NCI-H1105 (cell line): ENCODE results near the gene HSD11B1.

Experiments used
- DNase-seq: peaks from one replicate; lab custom pipeline; 2025; lab: John Stamatoyannopoulos, UW

The HSD11B1 gene

DNA sequence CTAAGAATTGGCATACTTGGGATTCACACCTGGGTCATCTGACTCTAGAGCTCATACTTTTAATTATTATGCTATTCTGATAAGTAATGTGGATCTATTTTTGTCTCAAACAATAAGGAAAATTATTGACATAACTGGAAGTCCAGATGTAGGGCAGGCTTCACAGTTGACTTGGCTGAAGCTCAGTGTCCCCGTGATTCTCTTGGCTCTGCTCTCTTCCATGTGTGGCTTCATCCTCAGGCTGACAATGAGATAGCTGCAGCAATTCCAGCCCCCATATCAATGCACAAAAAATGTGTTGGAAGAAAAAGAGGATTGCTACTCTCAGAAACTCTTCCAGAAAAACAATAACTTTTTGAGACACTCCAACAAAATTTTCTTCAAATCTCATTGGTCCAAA, 23.8 kb downstream of the HSD11B1 start:
- no peak for DNase-seq

DNA sequence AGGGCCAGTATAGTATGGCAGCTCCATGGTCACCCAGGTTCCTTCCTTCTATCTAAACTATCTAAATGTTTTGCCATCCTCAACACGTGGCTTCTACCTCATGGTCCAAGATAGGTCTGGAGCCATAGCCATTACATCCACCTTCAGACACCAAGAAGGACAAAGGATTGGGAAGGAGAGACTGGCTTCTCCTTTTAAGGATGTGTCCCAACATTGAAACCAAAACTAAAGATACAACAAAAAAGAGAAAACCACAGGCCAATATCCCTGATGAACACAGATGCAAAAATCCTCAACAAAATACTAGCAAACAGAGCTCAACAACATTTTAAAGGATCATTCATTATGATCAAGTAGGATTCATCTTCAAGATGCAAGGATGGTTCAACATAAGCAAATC, 24.8 kb downstream of the HSD11B1 start:
- DNase-seq, result no peak

DNA sequence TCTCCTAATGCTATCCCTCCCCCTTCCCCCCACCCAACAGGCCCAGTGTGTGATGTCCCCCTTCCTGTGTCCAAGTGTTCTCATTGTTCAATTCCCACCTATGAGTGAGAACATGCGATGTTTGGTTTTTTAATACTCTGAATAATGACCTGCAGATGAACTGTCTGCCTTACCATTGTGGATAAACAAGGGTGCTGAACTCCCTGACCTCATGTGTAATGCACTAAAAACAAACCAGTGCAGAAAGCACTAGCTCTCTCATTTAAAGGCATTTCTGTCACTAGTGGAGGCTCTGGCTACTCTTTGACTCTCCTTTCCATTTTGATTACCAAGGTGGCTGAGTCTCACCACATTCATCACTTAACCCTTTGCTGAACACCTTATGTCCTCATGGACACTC, 28.1 kb downstream of the HSD11B1 start:
- no peak for DNase-seq

DNA sequence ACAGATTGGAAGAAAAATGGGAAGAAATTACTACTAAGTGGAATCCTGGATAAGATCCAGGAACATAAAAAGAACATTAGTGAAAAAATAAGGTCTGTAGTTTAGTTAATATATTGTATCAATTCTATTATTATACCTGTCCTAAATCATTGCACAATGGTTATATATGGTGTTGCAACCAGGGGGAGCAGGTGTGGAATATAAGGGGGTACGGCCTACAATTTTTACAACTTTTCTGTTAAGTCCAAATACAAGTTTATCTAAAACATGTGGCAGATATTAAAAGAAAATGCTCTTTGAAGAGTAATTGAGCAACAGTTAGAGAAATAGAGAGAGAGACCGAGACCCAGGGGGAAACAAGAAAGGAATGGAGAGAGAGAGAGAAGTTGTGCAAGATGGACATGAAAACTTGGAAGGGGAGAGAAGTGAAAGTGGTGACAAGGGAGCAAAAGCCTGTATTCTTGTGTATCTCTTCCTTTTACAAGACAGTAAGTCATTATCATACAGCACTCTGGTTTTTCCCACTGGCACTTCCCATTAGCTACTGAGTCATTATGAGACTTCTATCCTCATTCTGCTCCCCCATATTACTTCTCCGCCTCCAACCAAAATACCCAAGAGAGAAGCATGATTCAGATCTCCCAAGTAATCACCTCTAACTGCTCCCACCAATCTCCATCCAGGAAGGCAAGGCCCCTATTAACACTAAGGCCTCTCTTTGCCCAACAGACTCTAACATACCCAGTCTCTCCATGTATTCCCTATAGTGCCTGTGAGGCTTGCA, 29.0 kb downstream of the HSD11B1 start:
- DNase-seq, result no peak

DNA sequence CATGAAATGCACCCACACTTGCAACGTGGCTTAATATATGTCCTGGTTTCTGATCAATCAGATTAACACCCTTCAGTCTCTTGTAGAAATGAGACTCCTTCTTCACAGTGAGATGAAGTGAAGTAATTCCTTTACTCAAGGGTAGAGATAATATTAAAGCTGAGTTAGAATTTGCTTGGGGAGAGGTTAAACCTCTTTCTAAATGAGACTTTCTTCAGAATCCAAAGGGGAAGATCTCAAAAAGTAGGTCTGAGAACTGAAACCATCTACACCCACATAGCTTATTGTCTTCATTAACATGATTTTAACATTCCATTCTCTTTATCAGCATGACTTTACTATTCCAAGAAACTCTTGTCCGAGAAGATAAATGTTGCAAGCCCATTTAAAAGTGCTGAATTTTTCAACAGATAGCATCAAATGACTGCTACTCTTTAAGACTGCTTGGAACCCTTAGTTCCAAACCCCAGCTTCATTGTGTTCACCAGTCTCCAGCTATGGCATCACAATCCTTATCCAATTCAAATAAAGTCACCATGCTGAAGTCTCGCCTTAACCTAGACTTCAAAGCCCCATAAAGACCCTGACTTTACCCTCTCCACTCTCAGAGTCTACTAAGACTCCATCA, 32.0 kb downstream of the HSD11B1 start:
- no peak for DNase-seq

DNA sequence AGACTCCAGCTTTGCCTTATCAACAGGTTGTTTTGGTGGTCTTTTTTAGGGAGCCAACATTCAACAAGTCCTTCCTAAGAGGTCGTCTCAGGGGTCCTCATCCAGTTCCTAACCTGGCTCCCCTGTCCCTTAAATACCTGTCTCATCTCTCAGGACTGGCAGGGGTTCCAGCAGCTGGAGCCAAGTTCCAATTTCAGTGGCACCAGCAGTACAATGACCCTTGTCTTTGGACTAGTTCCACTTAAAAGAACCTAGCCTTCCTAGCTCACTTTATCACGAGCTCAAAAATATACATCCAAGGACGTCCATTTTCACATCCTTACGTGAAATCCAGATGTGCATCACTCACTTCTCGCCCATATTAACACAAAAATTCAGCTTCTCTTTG, 32.5 kb downstream of the HSD11B1 start:
- DNase-seq, result no peak

DNA sequence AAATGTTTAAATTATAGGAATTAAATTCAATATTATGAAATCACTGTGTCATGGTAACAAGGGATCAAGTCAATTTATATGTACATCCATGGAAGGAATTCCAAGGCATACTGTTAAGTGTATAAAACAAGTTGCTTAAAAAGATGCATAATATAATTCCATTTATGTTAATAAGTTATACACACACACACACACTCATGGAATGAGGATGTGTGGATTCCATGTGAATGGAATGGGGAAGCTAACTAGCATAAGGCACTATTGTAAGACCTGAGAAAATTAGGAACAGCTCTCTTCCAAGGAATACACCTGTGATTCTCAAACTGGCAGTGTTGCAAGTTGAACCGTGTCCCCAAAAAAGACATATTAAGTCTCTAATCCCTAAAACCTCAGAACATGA, 33.6 kb downstream of the HSD11B1 start:
- DNase-seq, result no peak

DNA sequence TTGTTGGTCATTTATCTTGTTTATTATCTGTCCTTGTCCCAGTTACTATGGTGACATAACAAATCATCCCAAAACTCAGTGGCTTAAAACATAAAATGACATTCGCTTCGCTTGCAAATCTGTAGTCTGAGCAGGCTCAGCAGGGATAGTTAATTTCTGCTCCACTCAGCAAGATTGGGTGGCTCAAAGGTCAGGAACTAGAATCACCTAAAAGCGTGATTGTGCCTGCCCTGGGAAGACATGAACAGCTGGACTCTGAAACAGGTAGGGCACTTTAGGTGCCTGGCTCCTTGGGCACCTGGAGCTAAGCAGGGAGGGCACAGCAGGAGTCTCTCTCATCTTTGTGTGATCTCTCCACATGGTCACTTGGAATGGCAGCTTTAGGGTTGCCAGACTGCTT, 36.5 kb downstream of the HSD11B1 start:
- DNase-seq, result no peak

DNA sequence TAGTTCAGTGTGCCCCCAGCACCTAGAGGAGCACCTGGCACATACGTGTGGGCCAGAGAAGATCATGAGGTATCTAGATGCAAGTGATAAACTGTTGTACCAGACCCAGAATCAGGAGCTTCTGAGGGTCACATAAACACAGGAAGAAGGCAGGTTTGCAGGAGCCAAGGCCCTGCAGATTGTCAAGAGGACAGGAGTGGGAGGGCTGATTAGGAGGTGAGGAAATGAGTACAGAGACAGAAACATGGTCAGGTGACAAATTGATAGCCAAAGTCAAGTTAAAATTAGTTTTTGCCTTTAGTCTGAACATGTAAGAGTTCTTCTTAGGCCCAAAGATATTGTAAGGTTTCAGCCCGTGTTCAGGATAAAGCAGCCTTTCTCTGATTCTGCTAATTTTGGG, 37.2 kb downstream of the HSD11B1 start:
- DNase-seq, result no peak

DNA sequence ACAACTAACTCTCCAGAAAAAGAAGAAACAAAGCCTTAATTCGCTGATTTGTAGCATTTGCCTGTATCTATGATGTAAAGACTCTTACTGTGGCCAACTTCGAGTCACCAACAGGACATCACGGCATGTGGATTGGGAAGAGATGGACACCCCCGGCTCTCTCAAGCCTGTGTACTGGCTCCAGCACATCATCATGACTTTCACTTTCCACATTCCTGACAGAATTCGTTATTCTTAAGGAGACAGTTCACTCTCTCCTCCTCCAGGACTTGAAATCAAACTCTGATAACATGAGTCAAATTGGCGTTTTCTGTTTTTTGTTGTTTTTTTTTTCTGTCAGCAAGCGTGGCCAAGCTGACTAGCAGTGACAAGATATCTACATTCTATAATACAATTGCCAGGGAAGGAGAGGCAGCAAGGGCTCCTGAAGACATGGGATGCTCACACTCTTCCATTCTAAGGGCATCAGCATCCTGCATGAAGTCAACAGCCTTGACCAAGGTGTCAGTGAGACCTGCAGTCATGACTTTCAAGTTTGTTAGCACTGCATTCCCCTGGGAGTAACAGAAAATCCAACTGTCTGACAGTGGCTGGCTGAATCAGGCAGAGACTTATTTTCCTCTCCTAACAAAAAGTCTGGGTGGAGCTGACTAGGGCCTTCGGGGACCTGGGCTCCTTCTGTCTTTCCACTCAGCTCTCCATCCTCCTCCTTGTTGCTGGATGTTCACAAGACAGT, 37.9 kb downstream of the HSD11B1 start:
- DNase-seq, result no peak

DNA sequence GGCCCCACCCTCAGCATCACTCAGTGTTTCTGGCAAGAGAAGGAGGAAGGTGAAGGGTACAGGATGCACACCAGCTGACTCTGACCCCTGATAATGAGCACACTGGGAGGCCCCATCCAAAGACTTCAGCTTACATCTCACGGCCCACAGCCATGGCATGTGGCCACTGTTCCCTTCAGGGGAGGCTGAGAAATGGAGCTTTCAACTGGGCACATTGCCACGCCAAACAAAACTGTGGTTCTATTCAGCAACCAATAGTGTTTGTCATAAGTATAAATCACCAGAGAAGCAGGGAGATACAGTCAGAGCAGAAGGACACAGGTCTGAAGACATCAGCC, 38.5 kb downstream of the HSD11B1 start:
- DNase-seq, result no peak

DNA sequence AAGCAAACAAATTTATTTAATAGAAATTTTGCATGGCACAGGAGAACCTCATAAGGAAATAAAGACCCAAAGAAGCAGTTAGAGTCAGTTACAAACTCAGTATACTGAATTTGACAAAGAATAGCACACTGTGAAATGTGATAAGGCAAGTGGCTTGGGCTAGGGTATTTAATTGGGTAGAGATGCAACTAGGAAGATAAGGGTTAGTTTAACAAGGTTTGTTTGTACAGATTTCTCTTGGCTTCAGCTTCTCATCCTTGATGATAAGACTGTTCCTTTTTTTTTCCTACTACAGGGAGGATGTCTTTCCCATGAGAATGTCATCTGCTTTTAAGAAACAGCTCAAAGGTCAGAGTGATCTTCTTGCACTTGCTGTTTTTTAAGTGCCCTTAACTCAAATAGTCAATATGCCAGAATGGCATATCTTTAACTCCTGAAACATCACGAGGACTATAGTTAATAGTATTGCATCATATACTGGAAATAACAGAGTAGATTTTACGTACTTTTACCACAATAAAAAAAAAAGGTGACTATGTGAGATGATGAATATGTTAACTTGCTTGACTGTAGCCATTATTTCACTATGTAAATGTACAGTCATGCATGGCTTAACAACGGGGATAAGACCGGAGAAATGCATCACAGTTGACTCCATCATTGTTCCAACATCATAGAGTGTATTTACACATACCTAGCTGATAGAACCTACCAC, 42.0 kb downstream of the HSD11B1 start:
- DNase-seq, result no peak

DNA sequence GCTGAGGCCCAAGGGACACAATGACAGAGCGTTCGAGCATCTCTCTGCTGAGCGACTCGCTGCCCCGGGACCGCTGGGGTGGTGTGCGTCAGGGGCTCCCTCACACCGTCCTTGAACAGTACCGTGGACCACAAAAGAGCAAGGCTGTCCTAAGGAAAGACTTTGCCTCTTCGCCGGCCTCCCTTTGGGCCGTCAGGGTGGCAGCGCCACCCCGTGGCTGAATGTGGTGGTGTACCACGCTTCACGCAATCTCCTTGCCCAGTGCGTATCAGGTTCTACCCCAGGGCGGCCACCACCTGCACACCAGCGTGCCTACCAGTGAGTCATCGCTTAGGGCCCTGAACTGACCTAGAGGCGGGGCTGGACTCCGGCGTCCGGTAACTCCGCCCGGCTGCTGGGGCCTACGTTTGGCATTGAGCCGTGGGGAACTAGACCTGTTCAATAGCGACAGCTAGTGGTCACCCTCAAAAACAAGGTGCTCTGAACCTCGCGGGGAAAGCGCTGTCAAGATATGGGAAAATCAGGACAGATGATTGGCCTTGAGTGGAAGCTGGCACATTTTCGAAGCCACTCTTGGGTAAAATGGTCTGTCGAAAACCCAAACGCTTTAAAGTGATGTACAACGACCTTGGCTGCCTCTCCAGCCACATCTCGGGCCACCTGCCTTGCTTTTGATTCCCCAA, 43.1 kb downstream of the HSD11B1 start:
- DNase-seq, result no peak

DNA sequence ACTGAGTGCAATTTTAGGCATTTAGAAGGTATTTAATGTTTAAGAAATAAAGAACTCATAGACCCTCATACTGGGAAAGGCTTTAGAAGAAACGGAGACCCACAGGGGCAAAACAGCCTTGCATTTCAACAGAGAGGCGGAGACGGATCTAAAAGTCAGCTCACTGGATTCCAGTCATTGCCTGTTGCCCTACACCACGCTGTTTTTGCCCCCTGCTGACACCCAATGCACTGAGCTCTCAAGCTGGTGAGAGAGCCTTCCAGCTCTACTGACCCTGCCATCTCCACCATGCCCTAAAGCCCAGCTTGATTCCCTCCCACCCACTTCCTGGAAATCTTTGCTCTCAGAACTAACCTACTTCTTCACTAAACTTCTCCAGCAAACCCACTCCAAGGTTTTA, 44.0 kb downstream of the HSD11B1 start:
- DNase-seq, result no peak

DNA sequence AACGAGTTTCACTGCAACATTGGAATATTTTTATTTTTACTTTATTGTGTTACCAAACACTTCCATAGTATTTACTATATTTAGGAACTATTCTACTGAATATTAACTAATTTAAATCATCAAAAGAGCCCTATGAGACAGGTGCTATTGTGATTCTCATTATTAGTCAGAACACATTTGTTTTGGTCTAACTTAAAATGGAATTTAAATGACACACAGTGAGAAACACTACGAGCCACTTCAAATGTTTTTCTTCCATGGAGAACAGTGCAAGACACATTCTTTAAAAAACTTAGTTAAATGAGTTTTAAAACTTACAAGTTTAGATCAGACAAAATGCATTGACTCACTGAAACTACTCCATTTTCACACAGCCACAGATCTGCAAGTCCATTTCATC, 44.6 kb downstream of the HSD11B1 start:
- DNase-seq, result no peak

DNA sequence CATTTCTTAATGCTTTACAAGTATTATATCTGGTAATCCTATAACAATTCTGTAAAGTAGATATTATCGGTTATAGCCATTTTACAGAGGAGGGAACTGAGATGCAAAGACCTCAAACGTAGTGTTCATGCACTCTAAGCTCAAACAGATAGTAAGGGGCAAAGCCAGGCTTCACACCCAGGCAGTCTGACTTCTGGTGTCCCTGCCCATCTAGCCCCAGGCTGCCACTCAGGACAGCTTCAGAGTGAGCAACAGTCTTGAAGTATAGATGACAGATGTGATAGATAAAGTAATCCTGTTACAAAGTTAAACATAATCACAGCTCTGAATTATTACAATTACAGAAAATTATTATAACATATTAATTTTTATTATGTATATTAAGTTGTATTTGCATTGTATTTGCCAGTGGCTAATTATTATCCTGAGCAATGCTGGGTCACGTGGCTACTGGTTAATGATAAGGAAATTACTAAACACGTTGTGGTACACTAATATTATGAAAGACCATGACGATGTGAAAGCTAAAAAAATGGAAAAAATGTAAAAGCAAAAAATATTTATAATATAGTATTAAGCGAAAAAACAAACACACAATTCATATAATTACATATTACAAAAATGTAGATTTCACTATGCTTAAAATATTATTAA, 45.2 kb downstream of the HSD11B1 start:
- DNase-seq, result no peak

DNA sequence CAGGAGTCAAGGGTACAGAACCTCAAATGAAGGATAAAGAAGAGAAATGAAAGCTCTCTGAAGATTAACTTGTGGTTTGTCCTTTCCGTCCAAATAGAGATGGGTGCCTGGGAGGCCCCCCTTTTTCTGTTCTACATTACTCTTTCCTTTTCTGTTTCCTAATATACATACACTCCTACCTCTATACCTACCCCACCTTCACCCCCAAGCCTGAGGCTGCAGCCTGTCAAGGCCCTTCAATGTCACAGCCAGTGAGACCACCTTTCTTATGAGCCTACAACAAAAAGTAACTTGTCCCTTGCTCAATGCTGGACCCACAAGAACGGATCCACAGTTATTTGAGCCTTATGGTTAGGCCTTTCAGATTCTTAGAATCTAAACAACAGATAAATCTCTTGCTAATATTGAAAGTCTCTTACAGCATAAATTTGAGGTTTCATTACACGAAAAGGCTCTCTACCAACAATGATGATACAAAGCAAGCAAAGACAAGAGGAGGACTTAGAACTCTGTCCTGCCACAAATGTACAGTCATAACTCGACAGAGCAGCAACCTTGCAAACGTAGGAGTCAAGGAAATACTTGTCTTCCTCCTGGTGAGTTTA, 47.1 kb downstream of the HSD11B1 start:
- DNase-seq, result no peak

DNA sequence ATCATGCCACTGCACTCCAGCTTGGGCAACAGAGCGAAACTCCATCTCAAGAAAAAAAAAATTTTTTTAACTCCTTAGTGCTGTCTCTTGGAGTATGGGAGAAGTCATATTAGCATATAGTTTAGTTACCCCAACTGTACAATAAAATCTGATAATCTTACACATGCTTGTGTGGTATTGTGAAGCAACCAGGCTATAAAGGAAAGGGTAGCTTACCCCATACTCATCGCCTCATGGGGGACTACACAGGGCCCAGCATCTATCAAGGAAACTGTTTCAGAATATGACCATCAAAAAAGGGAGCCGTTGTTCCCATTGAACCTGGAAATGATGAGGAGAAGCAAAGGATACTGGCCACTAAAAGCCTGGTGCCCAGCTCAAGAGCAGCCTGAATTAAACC, 48.2 kb downstream of the HSD11B1 start:
- DNase-seq, result no peak

DNA sequence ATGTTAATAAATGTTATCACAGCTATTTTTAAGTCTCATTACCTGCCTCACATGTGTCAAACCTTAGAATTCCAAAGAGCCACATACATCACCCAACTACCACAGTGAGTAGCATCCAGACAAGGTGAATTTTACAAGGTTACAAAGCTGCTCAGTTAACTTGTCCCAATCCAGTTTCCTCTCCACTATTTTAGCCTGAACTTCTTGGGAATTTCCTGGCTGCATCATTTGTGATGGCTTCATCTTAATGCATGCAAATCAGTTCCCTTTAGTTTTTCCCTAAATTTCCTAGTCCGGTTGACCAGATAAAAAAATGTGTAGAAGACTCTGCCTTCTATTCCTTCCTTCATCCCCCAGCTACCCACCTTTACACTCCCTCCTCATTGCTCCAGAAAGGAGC, 50.6 kb downstream of the HSD11B1 start:
- DNase-seq, result no peak

DNA sequence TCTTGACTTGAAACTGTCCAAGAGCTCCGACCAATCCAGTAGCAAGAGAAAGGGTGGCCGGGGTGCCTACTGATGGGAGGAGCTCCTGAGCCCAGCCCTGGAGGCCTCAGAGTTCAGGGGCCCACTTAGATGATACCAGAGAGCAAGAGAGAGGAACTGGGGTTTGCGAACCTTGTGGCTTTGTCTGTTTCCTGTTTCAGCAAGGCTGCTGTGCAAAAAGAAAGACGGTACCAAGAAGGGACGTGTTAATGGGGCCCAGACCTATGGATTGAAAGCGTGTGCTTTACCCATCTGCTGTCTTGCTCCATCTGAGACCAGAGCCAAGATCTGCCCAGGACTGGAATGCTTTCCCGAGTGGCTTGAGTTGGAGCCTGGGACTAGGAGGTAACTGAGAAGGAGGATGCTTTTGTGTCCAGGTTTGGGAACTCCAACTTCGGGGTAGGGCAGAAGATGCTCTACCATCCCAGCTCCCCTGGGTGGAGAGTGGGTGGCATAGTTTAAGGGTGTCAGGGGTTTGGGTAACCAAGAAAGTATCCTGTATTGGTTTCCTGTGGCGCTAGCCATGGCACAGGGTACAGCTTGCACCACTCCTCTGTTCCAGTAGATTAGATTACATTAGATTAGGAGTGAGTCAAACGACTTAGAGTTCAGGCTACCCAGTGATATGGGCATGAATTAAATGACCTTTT, 51.4 kb downstream of the HSD11B1 start, which contains the start of gene TRAF3IP3:
Gene TRAF3IP3, plus strand, starts transcription at position 128 of the 689 bp plus-strand sequence. CDS start 3,987 bp downstream, outside the sequence.
- no peak for DNase-seq
